Esophagus muscularis mucosa (tissue), 4 donors: ENCODE results near the gene DHDDS. TPM values are rescaled to one million over a fixed set of nuclear protein-coding genes. Genes with fewer than 3 reads are reported as not detected.

Experiments used
- DNase-seq: peaks from one replicate; pipeline ENCODE4 v3.0.0-alpha.2; 2017; ENCODE audit errors: extremely low spot score
- H3K27ac ChIP-seq, 4 donors: fragments of 200-600 bp; sonication (generic); replicated peaks in 1 of 4; 1 replicate in 3 of 4; 2 replicates in 1 of 4; pipeline ENCODE4 v1.5.1; 2016 to 2019; ENCODE audit warnings: mild to moderate bottlenecking in 1 of 4
- H3K27me3 ChIP-seq, 4 donors: fragments of 200-600 bp; sonication (generic); one replicate each; pipeline versions ENCODE4 v1.5.1 to v1.6.0; 2016 to 2019
- H3K36me3 ChIP-seq, 4 donors: fragments of 200-600 bp; sonication (generic); one replicate each; pipeline ENCODE4 v1.5.1; 2016 to 2019
- H3K4me1 ChIP-seq, 4 donors: fragments of 200-600 bp; sonication (generic); one replicate each; pipeline ENCODE4 v1.5.1; 2016 to 2019
- H3K4me3 ChIP-seq, 4 donors: fragments of 200-600 bp; sonication (generic); 1 replicate in 2 of 4; 2 replicates in 2 of 4; pipeline ENCODE4 v1.5.1; 2016 to 2019; ENCODE audit warnings: mild to moderate bottlenecking in 4 of 4, moderate library complexity in 1 of 4
- H3K9me3 ChIP-seq, 4 donors: fragments of 200-600 bp; sonication (generic); 1 replicate in 3 of 4; 2 replicates in 1 of 4; pipeline ENCODE4 v1.5.1; 2016 to 2019
- CTCF ChIP-seq, 3 experiments: fragments of 200-600 bp in 2 of 3; fragments of 450-650 bp in 1 of 3; sonication (generic) in 2 of 3; IDR thresholded peaks; one replicate each; pipeline ENCODE4 v1.5.1; 2017 to 2019; ENCODE audit warnings: antibody characterized with exemption in 3 of 3, mild to moderate bottlenecking in 2 of 3, moderate library complexity in 1 of 3
- EP300 ChIP-seq: sonication (generic); formaldehyde crosslinking; IDR thresholded peaks from one replicate; pipeline ENCODE4 v1.6.1; 2017; ENCODE audit warnings: antibody characterized with exemption
- POLR2A ChIP-seq: fragments of 450-650 bp; IDR thresholded peaks from one replicate; pipeline ENCODE4 v1.6.1; 2017; ENCODE audit warnings: antibody characterized with exemption, moderate library complexity, mild to moderate bottlenecking, low read depth
- POLR2AphosphoS5 ChIP-seq, 2 donors: sonication (generic); formaldehyde crosslinking; IDR thresholded peaks; one replicate each; pipeline ENCODE4 v1.6.1; 2017; ENCODE audit warnings: antibody characterized with exemption in 2 of 2
- WGBS: methylation state at CpG from one replicate; pipeline ENCODE4 v1.1.5; 2018; 5-methylcytosine and 5-hydroxymethylcytosine counted together
- intact Hi-C: fragments of 100-400 bp; cut with DNase I; formaldehyde crosslinking; loops from one replicate; pipeline ENCODE4 v1.15.1; 2023
- total RNA-seq, 4 donors: library from RNA; depleted of rRNA; stranded (reverse); fragments of >200 nt; gene quantifications; one replicate each; pipeline versions ENCODE4 v1.1.0 to v1.2.1, GENCODE V29; 2016

Gene DHDDS
- total RNA-seq, 4 donors from 2014 or later, result 28.7 to 38.9 (median 30.4) TPM

GRCh38 chr1:26472320-26472900 is 40.3 kb downstream of the DHDDS start, which contains the start of gene HMGN2:
Gene HMGN2 (plus strand): TSS chr1:26472440. CDS start chr1:26472613, 173 bp downstream.
- Histone ChIP-seq H3K4me1 (peaks cover 18 to 44% (median 36%) of the 10 kb centered on the region in 4 donors), H3K27ac (peak within 1 kb of the TSS; percentile 92 to 100 (median 96)), H3K9me3 (no peaks in the 10 kb centered on the region), H3K4me3 (peak within 1 kb of the TSS; percentile 76 to 99 (median 83)), H3K27me3 (no peaks in the 10 kb centered on the region), H3K36me3 (peaks cover 15 to 57% (median 42%) of the 10 kb centered on the region in 4 donors)
- DNase-seq, result peak; percentile 96
- peak; percentile 18 to 69 for TF ChIP-seq POLR2AphosphoS5 (IDR thresholded peaks at IDR 0.05)
- TF ChIP-seq POLR2A, result peak; percentile 31
- no peak for TF ChIP-seq EP300
- WGBS, result 0% methylated on average over 3 of the region's 69 CpGs
- intact Hi-C loops, result no loop called here

GRCh38 chr1:26472901-26473845 is 41.1 kb downstream of the DHDDS start:
- Histone ChIP-seq H3K4me3 (peak overlapping the region; percentile 76 to 99 (median 83)), H3K27ac (peak overlapping the region; percentile 92 to 100 (median 96)), H3K4me1 (peaks cover 18 to 44% (median 36%) of the 10 kb centered on the region in 4 donors), H3K36me3 (peaks cover 15 to 57% (median 41%) of the 10 kb centered on the region in 4 donors), H3K9me3 (no peaks in the 10 kb centered on the region), H3K27me3 (no peaks in the 10 kb centered on the region)
- 7% methylated on average over 33 of the region's 71 CpGs for WGBS
- intact Hi-C loops, result no loop called here
- TF ChIP-seq POLR2AphosphoS5 (IDR thresholded peaks at IDR 0.05) (peak; percentile 72 to 94), POLR2A (peak; percentile 11), CTCF (IDR thresholded peaks at IDR 0.05) (no peak)
- peak; percentile 97 for DNase-seq

- no peaks in the 10 kb centered on the region for H3K27me3 ChIP-seq
- H3K9me3 ChIP-seq, result no peaks in the 10 kb centered on the region
- H3K4me3 ChIP-seq, result no peak overlapping the region
- intact Hi-C loops, result no loop called here
- H3K36me3 ChIP-seq, result peaks cover 19 to 55% (median 36%) of the 10 kb centered on the region in 4 donors
- TF ChIP-seq CTCF (IDR thresholded peaks at IDR 0.05) (no peak), POLR2AphosphoS5 (IDR thresholded peaks at IDR 0.05) (no peak), EP300 (no peak), POLR2A (no peak)
- 95% methylated on average over 1 of the region's 1 CpG for WGBS
- DNase-seq, result no peak
- H3K4me1 ChIP-seq, result peaks cover 18 to 38% (median 35%) of the 10 kb centered on the region in 4 donors
- H3K27ac ChIP-seq, result no peak overlapping the region
These were observed 42.7 kb downstream of the DHDDS start for GRCh38 chr1:26474818-26475217.

- H3K27ac ChIP-seq, result no peak overlapping the region
- no peaks in the 10 kb centered on the region for H3K27me3 ChIP-seq
- no peak for DNase-seq
- intact Hi-C loops, result no loop called here
- peaks cover 21 to 60% (median 40%) of the 10 kb centered on the region in 4 donors for H3K36me3 ChIP-seq
- 74% methylated on average over 3 of the region's 3 CpGs for WGBS
- H3K4me3 ChIP-seq, result no peak overlapping the region
- peaks cover 18 to 30% (median 26%) of the 10 kb centered on the region in 4 donors for H3K4me1 ChIP-seq
- TF ChIP-seq POLR2AphosphoS5 (IDR thresholded peaks at IDR 0.05), result no peak
- TF ChIP-seq POLR2A, result no peak
- TF ChIP-seq CTCF (IDR thresholded peaks at IDR 0.05), result no peak
- no peak for TF ChIP-seq EP300
- no peaks in the 10 kb centered on the region for H3K9me3 ChIP-seq
These were observed 43.9 kb downstream of the DHDDS start for GRCh38 chr1:26475989-26476388.

- TF ChIP-seq CTCF (IDR thresholded peaks at IDR 0.05) (no peak), POLR2AphosphoS5 (IDR thresholded peaks at IDR 0.05) (no peak), POLR2A (no peak), EP300 (no peak)
- Histone ChIP-seq H3K27me3 (no peaks in the 10 kb centered on the region), H3K36me3 (peaks cover 21 to 64% (median 42%) of the 10 kb centered on the region in 4 donors), H3K4me3 (no peak overlapping the region), H3K4me1 (peaks cover 9 to 21% (median 16%) of the 10 kb centered on the region in 4 donors), H3K9me3 (no peaks in the 10 kb centered on the region), H3K27ac (no peak overlapping the region)
- WGBS, result 78% methylated on average over 4 of the region's 4 CpGs
- intact Hi-C loops, result no loop called here
- no peak for DNase-seq
These were observed 44.8 kb downstream of the DHDDS start for GRCh38 chr1:26476958-26477357.
